HG03571 (cell line): ENCODE measurements around the gene NFXL1.
A peak's percentile ranks its signal among the peaks of the same experiment; 100 is the strongest.

Experiments
- ATAC-seq: cut with Tn5 transposase; IDR thresholded peaks from one replicate; pipeline ENCODE4 v1.9.1; 2021; ENCODE audit not compliant: unreplicated experiment

Gene NFXL1

DNA sequence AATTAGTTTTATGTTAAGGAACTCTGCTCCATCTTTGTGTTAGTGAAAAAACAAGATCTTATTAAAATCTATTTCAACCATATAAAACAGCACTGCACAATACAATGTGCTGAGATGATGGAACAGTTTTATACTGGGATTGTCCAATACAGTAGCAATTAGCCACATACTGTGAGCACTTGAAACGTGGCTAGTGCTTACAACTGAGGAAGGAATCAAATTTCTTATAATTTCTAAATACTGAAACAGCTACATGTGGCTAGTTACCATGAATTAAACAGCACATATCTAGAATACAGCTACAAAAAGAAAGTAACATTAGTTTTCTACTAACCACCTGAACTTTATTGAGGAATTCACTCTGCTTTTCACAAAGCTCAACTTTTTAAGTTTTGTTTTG is 14.7 kb downstream of the NFXL1 start:
- ATAC-seq: no peak

DNA sequence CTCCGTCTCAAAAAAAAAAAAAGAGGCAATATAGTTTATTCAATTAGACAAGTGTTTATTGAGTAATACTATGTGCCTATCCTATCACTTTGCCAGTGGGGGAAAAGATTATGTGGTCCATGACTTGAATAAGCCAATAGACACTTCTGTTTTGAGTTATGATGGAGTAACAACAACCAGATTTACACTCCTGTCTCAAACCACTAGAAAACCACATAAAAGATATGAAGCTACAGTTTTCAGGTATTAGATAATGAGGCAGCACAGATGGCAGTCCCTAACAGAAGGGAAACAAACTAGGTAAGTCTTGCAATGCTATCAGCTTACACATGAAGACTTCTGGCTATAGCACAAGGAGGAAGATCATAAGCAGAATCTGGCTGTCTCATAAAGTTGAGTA is 22.5 kb downstream of the NFXL1 start:
- ATAC-seq: no peak

DNA sequence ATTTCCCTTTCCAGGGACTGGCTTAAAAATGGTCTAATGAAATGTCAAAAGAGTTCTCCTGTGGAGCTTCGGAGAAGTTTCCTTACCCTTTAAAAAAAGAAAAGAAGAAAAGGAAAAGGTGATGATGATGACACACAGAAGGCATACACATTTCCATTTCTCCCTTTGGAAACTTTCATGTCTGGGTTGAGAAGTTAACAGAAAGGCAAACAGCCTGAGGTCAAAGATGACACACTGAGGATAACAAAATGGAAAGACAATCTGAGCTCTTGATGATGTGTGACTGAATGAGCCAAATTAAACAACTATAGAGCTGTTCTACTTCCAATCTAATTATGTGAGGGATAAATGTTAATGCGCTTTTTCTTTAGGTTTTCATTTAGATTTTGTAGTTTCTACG is 32.2 kb downstream of the NFXL1 start:
- no peak for ATAC-seq

GRCh38 chr4:47879458-47879857 is 34.9 kb downstream of the NFXL1 start:
- ATAC-seq: no peak

GRCh38 chr4:47876784-47877546 is 37.4 kb downstream of the NFXL1 start:
- ATAC-seq: no peak

- ATAC-seq: no peak
These were observed 38.1 kb downstream of the NFXL1 start for GRCh38 chr4:47876310-47876709.

DNA sequence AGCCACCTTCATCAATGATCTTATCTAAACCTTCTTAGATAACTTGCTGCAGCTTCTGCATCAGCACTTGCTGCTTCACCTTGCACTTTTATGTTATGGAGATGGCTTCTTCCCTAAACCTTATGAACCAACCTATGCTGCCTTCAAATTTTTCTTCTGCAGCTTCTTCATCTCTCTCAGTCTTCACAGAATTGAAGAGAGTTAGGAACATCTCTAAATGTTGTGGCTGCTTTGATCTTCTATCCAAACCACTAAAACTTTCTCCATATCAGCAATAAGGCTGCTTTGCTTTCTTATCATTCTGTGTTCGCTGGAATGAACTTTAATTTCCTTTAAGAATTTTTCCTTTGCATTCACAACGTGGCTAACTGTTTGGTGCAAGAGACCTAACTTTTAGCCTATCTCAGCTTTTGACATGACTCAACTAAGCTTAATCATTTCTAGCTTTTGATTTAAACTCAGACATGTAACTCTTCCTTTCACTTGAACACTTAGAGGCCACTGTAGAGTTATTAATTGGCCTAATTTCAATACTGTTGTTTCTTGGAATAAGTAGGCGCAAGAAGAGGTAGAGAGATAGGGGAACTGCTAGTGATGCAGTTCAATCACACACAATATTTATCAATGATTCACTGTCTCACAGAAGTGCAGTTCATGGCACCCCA is 40.4 kb downstream of the NFXL1 start:
- no peak for ATAC-seq

- ATAC-seq: no peak
These were observed 50.9 kb downstream of the NFXL1 start for GRCh38 chr4:47863486-47863885.

DNA sequence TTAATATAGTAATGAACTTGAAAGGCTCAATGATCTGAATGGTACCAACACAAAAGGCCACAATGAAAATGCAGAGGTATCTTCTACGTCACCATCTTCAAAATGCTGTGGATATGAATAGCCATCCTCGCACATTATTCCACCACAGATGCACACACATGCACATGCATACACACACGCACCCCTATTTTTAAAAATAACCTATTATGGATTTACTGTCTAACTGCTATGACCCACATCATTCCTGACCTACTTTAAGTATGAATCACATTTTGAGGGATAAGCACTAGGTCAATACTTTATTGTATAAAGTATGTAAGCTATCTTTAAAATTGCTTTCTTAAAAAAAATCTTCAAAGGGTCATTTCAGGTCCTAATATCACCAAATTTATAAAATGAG is 52.1 kb downstream of the NFXL1 start:
- no peak for ATAC-seq

GRCh38 chr4:47860305-47860704 is 54.1 kb downstream of the NFXL1 start:
- ATAC-seq: no peak

- ATAC-seq: no peak
These were observed 56.4 kb downstream of the NFXL1 start for GRCh38 chr4:47858006-47858405.

DNA sequence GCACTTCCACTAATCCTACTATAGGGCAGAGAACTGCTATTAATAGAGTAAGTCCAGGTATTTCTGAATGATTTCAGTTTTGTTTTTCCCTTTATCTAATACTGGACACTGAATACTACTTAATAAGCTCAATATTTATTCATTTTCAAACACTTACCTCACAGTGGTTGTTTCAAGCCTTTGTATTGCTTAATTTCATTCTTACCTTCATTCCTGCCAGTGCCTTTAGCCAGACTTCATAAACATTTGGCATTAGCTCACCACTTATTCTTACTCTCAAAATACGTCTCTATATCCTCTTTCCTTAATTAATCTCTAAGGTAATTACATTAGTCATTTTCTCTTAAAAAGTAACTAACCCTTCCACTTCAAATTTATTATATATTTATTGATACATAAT is 57.7 kb downstream of the NFXL1 start:
- ATAC-seq: no peak

- no peak for ATAC-seq
These were observed 59.0 kb downstream of the NFXL1 start for GRCh38 chr4:47855350-47855749.

DNA sequence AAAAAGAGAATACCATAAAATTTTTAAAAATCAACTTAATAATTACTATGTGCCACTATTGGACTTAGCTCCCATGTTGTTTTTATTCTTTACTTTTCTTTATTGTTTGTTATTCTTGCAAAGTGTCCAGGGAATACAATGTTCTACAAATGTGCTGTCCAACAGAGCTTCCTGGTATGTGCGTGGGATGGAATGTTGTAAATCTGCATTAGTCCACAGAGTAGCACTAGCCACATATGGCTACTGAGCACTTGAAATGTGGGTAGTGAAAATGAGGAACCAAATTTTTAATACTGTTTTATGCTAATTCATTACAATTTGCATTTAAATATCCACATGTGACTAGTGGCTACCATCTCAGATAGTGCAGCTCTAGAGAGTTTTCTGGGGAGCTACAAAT is 62.2 kb downstream of the NFXL1 start:
- no peak for ATAC-seq

DNA sequence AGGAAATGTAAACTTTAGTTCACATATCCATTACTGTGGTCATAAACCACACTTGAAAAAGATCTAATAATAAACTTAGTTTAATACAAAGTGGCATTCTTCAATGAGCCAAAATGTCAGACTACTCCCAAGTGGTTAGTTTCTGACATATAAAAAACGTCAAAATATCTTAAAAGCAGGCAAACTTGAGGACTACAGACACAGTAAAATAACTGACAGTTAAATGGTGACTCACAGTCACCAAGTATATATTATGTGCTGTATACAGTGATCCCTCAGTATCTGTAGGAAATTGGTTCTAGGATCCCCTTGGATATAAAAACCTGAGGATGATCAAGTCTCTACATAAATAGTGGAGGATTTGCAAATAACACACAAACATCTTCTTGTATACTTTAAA is 64.9 kb downstream of the NFXL1 start:
- no peak for ATAC-seq

DNA sequence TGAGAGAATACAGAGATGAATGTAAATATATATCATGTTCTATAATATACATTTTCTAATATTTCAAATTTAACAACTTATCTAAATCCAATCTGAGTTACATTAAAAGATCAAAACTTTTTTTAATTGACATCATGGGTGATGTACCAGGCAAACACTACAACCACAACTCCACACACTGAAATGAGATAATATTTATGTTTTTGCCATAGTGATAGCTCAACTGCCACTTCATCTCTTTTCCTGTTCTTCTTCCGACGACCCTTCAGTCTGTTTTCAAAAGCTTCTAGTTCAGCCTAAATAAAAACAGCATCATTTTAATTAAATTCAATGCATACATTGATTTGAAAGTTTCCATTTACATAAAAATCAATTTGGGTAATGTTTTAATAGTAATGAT is 66.3 kb downstream of the NFXL1 start:
- no peak for ATAC-seq

DNA sequence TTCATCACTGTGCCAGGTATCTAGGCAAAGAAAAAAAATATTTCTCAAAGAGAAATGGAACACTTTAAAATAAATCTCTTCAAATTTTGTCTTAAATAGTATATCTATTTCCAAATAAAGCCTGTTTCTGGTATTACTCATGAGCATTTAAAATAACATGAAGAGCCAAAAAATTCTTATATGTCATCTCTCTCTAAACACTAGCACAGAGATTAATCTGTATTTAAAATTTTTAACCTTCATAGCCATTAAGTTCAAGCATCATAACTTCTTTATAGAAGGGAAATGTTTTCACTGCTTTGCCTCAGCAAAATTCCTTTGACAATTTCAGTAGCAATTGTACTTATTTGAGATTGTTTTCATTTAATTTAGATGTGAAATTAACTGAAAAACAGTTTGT is 71.4 kb downstream of the NFXL1 start:
- ATAC-seq: no peak

DNA sequence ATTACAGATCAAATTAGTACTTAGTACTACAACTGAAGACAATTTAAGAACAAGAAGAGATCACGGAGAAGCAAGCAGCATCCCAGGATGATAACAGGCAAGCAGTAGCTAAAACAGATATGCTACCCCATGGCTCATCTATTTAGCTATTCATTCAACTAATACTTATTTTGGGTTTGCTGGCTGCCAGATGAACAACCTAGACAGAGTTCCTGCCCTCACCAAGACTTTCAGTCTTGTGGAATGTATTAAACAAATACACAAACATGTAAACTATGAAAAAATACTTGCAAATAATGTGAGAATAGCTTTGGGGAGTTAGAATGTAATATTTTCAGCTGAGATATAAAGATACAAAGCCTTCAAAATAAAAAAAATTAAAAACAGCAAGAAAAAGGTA is 74.1 kb downstream of the NFXL1 start:
- no peak for ATAC-seq

- peak; percentile 45 for ATAC-seq
These were observed 75.1 kb downstream of the NFXL1 start for GRCh38 chr4:47839259-47839658.

- ATAC-seq: no peak
These were observed 75.9 kb downstream of the NFXL1 start for GRCh38 chr4:47838445-47838844.

GRCh38 chr4:47837908-47838294 is 76.5 kb downstream of the NFXL1 start, which contains the start of gene CORIN:
Gene CORIN (minus strand): TSS chr4:47838067. CDS start chr4:47837949, 118 bp downstream.
- ATAC-seq: no peak

DNA sequence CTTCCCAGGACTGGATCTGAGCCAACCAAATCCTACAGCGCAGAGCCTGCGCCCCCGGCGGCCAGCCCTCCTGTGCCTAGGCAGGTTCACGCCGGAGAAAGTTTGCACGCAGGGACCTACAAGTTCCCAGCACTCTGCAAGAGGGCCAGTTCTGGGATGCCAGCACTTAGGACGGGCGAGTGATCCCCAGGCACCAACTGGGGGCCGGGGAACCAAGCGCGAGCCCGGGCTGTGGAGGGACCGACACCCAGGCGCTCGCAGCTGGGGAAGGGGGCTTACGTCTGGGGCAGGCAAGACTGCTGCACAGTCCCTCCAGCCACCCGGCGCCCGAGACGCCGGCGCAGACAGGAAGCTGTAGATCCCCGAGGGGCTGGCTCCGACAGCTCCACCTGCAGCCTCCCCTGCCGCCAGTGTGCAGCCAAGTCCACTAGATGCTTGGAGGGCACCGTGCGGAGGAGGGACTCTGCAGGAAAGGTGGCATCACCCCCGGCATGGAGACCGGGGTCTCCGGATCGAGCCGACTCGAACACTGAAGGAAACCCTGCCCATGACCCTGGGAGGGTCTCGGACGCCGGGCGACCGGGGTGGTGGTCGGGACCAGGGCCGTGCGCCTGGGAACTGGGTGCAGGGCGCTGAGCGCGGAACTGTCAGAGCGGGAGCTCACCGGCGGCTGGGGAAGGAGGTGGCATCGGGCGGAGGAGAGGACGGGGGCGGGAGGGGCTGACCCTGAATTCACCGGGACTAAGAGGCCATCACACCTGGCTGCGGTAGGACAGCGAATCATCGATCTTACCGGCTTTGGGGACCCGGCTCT is 77.1 kb downstream of the NFXL1 start:
- ATAC-seq: peak; percentile 60
